Superior temporal gyrus (tissue), 1 donor: ENCODE data around the gene NOCT.
A peak's percentile ranks its signal among the peaks of the same experiment; 100 is the strongest.
"Not testable (repeated sequence)": the region's sequence is repeated elsewhere in the genome, so short reads cannot be mapped to it uniquely, and the experiment has no call there.

ENCODE experiments used
- DNase-seq: peaks from one replicate; pipeline ENCODE4 v3.0.0-alpha.2; 2016; ENCODE audit errors: extremely low spot score

NOCT gene

DNA sequence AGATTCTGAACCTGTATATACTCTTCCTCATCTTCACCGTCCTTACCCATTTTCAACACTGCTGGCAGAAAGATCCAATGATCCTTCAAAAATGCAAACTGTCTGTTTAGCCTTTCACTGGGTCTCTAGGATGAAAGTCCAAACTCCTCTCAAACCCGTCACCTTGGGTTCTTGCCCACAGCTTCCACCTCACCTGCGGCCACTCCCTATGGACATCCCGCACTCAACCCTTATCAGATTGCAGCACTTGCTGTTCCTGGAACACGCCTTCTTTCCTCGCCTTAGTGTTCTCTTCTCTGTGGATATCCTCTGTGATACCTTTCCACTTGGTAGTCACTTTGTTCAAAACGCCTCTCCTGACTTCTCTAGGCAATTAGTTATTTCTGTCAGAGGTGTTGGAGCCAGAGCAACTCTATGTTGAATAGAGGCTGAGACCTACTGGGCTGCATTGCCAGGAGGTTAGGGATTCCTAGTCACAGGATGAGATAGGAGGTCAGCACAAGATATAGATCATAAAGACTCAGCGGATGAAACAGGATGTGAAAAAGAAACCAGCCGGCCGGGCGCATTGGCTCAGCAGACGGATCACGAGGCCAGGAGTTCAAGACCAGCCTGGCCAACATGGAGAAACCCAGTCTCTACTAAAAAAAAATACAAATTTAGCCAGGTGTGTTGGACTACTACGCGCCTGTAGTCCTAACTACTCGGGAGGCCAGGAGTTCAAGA, 4.2 kb upstream of the NOCT start:
- no peak for DNase-seq

DNA sequence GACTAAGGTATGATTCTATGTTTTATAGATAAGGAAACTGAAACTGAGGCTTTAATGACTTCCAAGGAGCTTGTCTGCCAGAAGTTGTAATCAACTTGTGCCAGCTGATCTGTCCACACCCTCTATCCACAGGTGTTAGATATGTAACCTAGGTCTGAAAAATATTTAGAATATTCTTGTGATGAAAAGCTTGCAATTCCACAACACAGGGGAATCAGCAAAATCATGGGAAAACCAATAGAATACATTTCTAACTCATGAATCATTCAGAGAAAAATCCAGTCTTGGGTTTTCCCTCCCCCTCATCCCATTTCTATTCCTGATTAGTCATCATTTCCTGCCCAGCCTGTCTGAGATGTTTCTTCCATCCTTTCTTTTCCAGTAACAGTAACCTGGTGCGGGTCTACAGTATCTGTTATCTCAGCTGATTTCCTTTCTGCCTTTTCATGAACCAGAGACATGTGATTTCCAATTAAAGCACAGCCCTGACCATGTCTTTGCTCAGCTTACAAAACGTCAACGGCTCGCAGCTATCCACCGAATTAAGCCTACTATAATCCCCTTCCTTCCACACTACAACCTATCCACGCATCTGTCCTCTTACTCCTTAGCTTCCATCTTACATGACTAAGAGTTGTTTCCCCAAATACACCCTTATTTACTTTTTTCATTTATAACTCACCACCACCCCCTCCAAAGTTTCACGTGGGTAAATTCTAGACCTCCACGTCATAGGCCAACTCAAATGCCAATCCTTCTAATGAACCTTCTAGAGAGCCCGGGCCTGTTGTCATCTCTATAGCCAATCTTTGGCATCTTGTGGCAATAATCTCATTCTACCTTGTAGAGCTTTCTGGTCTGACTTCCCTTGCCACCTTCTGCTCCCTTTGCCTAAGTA, 961 bp upstream of the NOCT start:
- no peak for DNase-seq

DNA sequence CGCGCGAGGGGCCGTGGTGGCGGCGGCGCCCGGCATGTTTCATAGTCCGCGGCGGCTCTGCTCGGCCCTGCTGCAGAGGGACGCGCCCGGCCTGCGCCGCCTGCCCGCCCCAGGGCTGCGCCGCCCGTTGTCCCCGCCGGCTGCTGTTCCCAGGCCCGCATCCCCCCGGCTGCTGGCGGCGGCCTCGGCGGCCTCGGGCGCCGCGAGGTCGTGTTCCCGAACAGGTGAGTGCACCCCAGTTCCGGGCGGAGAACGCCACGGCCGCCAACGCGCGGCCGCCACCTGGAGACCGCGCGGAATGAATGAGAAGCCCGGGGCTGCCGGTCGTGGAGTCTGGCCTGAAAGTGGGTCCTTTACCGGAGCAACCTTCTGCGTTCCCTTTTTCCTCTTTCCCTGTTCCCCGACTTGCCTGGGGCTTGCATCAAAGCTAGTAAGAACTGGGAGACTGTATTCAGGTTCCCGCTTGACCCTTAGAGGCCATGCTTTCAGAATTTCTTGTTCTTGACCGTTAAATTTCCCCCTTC, 429 bp downstream of the NOCT start:
- no peak for DNase-seq

- DNase-seq, result no peak
Observed at GRCh38 chr4:139017861-139018260, 2.3 kb downstream of the NOCT start.

- no peak for DNase-seq
Observed at GRCh38 chr4:139018501-139018900, 2.9 kb downstream of the NOCT start.

DNA sequence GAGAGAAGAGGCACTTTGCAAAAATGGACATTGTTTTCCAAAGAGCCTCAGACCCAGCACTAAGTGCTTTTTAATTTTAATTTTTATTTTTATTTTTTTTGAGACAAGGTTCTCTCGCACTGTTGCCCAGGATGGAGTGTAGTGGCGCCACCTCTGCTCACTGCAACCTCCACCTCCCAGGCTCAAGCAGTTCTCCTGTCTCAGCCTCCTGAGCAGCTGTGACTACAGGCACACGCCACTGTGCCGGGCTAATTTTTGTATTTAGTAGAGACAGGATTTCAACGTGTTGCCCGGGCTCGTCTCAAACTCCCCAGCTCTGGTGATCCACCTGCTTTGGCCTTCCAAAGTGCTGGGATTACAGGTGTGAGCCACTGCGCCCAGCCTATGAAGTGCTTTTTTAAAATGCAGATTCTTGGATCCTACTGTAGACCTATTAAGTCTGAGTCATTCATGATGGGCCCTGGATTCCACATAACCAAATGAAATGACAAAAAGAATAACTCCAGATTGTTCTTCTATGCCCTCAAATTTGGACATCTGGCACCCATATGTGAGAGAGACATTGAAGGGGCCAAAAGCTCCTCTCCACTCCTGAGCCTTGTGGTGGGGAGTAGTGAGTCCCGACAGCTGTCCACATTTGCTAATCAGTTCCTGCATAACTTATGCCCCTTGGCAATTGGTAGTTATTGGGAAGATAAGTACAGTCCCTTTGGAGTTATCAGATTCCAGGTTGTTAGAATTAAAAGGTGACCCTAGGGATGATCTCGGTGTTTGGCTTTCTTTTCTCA, 3.6 kb downstream of the NOCT start:
- no peak for DNase-seq

GRCh38 chr4:139020384-139020783, 4.8 kb downstream of the NOCT start:
- no peak for DNase-seq

DNA sequence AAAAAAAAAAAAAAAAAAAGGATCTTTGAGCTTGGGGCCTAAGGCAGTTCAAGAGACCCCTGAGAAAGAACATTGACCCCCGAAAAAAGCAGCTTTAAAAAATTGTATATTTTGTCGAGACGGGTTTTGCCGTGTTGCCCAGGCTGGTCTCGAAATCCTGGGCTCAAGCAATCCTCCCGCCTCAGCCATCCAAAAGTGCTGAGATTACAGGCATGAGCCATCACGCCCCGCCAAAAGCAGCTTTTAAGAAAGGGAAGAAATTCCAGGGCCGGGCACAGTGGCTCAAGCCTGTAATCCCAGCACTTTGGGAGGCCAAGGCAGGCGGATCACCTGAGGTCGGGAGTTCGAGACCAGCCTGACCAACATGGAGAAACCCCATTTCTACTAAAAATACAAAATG, 5.5 kb downstream of the NOCT start:
- not testable (repeated sequence) for DNase-seq

DNA sequence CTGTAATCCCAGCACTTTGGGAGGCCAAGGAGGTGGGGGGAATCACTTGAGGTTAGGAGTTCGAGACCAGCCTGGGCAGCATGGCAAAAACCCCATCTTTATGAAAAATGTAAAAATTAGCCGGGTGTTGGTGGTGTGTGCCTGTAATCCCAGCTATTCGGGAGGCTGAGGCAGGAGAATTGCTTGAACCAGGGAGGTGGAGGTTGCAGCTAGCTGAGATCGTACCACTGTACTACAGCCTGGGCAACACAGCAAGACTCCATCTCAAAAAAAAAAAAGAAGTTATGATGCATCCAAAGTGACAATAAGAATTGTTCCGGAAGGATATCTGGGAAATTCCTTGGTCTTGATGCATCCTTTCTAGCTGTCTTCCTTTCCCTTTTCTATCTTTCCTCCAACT, 7.3 kb downstream of the NOCT start:
- no peak for DNase-seq

DNA sequence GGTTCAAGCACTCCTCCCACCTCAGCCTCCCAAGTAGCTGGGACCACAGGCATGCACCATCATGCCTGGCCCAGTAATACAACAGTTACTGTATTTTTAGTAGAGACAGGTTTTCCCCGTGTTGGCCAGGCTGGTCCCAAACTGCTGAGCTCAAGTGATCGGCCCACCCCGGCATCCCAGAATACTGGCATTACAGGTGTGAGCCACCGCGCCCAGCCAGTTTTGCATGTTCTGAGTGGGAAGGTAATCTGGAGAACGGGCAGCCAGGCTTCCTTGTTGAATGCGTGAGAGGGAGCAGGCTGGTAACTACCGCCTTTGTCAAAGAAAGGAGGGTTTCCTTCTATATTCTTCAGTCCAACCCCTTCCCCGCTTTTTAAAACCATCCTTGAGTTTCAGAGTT, 9.1 kb downstream of the NOCT start:
- DNase-seq, result no peak

DNA sequence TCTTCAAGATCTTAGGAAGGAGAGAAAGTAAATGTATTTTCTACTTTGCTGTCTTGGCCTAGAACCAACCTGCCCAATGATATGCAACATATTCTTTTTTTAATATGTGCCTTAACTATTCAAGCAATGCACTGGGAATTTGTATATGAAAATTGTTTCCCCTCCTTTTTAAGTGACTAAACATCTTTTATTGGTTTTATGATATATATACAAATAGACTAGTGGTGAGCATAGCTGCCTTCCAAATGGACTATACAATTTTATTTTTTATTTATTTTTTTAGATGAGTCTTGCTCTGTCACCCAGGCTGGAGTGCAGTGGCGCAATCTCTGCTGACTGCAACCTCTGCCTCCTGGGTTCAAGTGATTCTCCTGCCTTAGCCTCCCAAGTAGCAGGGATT, 10.3 kb downstream of the NOCT start:
- no peak for DNase-seq

DNA sequence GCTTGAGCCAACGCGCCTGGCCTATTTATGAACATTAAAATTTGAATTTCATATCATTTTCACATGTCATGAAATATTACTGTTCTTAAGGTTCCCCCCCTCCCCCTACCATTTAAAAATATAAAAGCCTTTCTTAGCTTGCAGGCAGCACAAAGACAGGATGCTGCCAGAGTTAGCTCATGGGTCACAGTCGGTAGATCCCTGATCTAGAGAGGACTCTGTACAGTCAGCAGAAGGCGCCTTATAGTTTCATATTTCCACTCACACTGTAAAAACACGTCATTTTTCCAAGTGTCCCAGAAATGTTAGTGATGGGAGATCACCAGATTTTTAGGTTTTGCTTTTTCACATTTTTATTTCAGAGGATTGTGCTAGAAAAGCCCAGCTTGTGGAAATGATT, 12.2 kb downstream of the NOCT start:
- no peak for DNase-seq

- DNase-seq, result peak; percentile 80
Observed at GRCh38 chr4:139028191-139028661, 12.6 kb downstream of the NOCT start.

DNA sequence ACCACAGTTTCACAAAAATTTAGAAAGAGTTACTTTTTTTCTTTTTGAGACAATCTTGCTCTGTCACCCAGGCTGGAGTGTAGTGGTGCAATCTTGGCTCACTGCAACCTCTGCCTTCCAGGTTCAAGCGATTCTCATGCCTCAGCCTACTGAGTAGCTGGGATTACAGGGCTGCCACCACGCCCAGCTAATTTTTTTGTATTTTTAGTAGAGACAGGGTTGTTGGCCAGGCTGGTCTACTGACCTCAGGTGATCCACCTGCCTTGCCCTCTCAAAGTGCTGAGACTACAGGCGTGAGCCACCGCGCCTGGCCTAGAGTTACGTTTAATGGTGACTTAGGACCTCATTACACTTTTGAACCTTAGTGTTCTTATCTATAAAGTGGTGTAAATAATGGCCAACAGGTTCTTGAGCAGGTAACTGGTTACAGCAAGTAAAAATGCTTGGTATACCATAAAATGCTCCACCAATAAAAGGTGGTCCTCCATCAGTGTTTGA, 14.3 kb downstream of the NOCT start:
- not testable (repeated sequence) for DNase-seq

DNA sequence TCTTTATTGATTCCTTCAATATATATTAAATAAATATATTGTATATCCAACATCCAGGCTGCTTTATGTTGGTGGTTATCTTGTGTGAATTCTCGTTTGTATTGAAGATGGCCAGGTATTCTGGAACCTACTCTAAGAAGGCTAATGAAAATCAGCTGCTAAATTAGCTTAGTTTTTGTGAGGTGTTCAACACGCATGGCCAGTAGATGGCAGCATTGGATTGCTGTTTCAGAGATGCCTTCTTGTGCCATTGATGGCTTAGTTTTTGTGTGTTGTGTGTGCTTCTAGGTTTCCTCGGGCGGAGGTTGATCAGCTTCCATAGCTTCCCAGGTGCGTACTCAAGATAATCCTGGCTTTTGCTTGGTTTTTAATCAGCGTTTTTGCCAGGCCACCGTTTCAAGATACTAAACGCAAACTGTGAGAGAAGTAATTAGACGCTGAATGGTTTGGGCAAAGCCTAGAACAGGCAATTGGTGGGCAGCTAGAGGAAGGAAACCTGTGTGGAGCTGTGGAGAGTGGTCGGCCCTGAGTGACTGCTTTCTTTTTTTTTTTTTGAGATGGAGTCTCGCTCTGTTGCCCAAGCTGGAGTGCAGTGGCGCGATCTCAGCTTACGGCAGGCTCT, 15.1 kb downstream of the NOCT start:
- DNase-seq, result peak; percentile 97

DNA sequence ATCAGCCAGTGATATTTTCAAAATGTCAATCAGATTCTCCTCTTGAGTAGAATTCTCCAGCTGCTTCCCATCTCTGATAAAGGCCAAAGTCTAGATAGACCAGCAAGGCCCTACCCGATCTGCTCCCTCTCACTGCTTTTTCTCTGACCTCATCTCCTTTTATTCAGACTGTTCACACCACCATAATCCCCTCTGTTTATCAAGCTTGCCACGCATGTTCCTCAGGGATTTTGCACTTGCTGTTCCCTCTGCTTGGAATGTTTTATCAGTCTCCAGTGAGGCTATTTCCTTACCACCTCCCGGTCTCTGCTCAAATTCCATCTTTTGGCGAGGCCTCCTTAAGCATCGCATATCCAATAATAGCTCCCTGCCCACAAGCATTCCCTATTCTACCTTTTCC, 20.1 kb downstream of the NOCT start:
- DNase-seq, result no peak

- DNase-seq, result no peak
Observed at GRCh38 chr4:139036885-139037284, 21.3 kb downstream of the NOCT start.

- no peak for DNase-seq
Observed at GRCh38 chr4:139038874-139039443, 23.4 kb downstream of the NOCT start.

- DNase-seq, result peak; percentile 59
Observed at GRCh38 chr4:139042981-139043460, 27.4 kb downstream of the NOCT start.

DNA sequence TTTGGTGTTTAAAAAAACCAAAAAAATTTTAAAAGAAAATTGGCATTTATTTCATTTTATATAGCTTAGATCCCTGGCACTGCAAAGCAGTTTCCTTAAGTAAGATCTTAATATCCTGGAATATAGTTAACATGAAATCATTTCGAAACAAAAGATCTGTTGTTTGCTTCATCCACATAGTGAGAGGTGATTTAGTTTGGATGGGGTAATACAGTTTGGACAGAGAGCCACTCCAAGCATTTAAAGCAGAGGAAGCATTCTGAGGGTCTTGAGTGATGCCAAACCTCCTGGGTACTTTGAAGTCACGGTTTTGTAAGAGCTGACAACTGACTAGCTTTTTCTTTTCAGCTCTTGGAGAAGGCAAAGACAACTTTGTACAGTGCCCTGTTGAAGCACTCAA, 28.7 kb downstream of the NOCT start:
- no peak for DNase-seq

DNA sequence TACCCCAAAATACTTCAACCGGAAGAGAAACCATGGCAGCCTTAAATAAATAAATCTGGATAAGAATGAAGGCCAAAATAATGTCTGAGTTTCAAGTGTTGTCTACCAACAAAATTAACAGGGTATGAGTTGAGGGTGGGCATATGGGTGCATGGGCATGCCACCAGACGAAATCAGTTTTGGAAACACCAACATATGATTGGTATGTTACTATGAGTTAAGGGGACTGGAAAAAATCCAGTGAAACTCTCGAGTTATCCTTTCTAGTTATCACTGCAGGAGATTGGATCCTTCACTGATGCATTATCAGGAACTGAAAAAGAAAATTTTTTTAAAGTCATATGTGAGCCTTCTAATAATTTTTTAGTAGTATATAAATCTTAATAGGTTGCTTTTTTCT, 32.4 kb downstream of the NOCT start:
- DNase-seq, result no peak
